HCT116 (cell line): ENCODE data around the gene CENPH.

ENCODE experiments used
- CTCF ChIP-seq, 3 experiments: fragments of 200-600 bp in 1 of 3; sonication (generic) in 1 of 3; IDR thresholded peaks in 2 of 3; conservative IDR thresholded peaks in 1 of 3; 2 replicates each; pipeline ENCODE4 v1.5.1; 2012 to 2017; ENCODE audit warnings: low read depth in 2 of 3, low read length in 2 of 3, antibody characterized with exemption in 1 of 3, borderline replicate concordance in 1 of 3, control low read depth in 1 of 3, mild to moderate bottlenecking in 1 of 3, mixed read lengths in 1 of 3, mixed run types in 1 of 3, moderate library complexity in 1 of 3; ENCODE audit not compliant: insufficient read depth in 1 of 3
- ELF1 ChIP-seq: IDR thresholded peaks from 2 replicates; pipeline ENCODE4 v1.6.1; 2012; ENCODE audit warnings: low read depth, borderline replicate concordance
- EZH2 ChIP-seq: fragments of 200-600 bp; sonication (generic); IDR thresholded peaks from 2 replicates; pipeline ENCODE4 v1.6.1; 2017; ENCODE audit warnings: antibody characterized with exemption, mixed run types
- FOSL1 ChIP-seq: IDR thresholded peaks from 2 replicates; pipeline ENCODE4 v1.6.1; 2012; ENCODE audit warnings: low read depth
- JUND ChIP-seq: IDR thresholded peaks from 2 replicates; pipeline ENCODE4 v1.6.1; 2012
- RAD21 ChIP-seq: IDR thresholded peaks from 2 replicates; pipeline ENCODE4 v1.6.1; 2012; ENCODE audit warnings: low read depth, mild to moderate bottlenecking
- REST ChIP-seq: IDR thresholded peaks from 2 replicates; pipeline ENCODE4 v1.6.1; 2012; ENCODE audit warnings: low read depth

GRCh38 chr5:69189162-69190086 lies at the start of gene CENPH:
- TF ChIP-seq CTCF (IDR thresholded peaks at IDR 0.05 in 2 of 3, conservative IDR thresholded peaks at IDR 0.05 in 1 of 3; ENCODE audit: borderline replicate concordance in 1 of 3, insufficient read depth in 1 of 3, low read depth in 2 of 3, low read length in 2 of 3) (no peak), EZH2 (no peak), ELF1 (no peak), FOSL1 (no peak), RAD21 (no peak), JUND (no peak), REST (no peak)
